Endodermal cell (in vitro differentiated cells): ENCODE measurements around the gene HES7. TPM values are rescaled to one million over a fixed set of nuclear protein-coding genes. Genes with fewer than 3 reads are reported as not detected.

Experiments used
- DNase-seq: peaks from one replicate; pipeline ENCODE4 v3.0.0-alpha.2; 2017
- H3K27ac ChIP-seq: 2 replicates; pipeline ENCODE4 v1.5.1; 2013; ENCODE audit warnings: mild to moderate bottlenecking, low read depth, low read length, moderate library complexity
- H3K27me3 ChIP-seq: 2 replicates; pipeline ENCODE4 v1.6.1; 2013; ENCODE audit warnings: mild to moderate bottlenecking, low read length, moderate library complexity; ENCODE audit not compliant: insufficient read depth, control insufficient read depth, poor library complexity, severe bottlenecking
- H3K36me3 ChIP-seq: 2 replicates; pipeline ENCODE4 v1.7.0; 2013; ENCODE audit warnings: mild to moderate bottlenecking, low read length, moderate library complexity; ENCODE audit not compliant: control insufficient read depth, insufficient read depth
- H3K4me1 ChIP-seq: one replicate; pipeline ENCODE4 v1.7.0; 2013; ENCODE audit warnings: low read length; ENCODE audit not compliant: control insufficient read depth, insufficient read depth
- H3K4me3 ChIP-seq: 2 replicates; pipeline ENCODE4 v1.5.1; 2013; ENCODE audit warnings: mild to moderate bottlenecking, low read length, moderate library complexity
- H3K9ac ChIP-seq: 2 replicates; pipeline ENCODE4 v1.6.1; 2013; ENCODE audit warnings: mild to moderate bottlenecking, low read length, moderate library complexity; ENCODE audit not compliant: poor library complexity, severe bottlenecking; ENCODE audit errors: extremely low read depth
- H3K9me3 ChIP-seq: 2 replicates; pipeline ENCODE4 v1.6.1; 2013; ENCODE audit warnings: mild to moderate bottlenecking, low read length, moderate library complexity; ENCODE audit not compliant: control insufficient read depth
- H3K27ac Mint-ChIP-seq: 2 replicates; pipeline ENCODE4 v1.8.0; 2020; ENCODE audit warnings: mixed read lengths
- H3K27me3 Mint-ChIP-seq: 2 replicates; pipeline ENCODE4 v1.8.0; 2021; ENCODE audit warnings: mild to moderate bottlenecking, mixed read lengths; ENCODE audit not compliant: insufficient read depth
- H3K36me3 Mint-ChIP-seq: 2 replicates; pipeline ENCODE4 v1.8.0; 2020; ENCODE audit warnings: low read depth, mixed read lengths
- H3K4me1 Mint-ChIP-seq: 2 replicates; pipeline ENCODE4 v1.8.0; 2020; ENCODE audit warnings: mixed read lengths
- H3K4me3 Mint-ChIP-seq: 2 replicates; pipeline ENCODE4 v1.8.0; 2020; ENCODE audit warnings: mild to moderate bottlenecking, moderate library complexity, mixed read lengths
- H3K9me3 Mint-ChIP-seq: 2 replicates; pipeline ENCODE4 v1.8.0; 2020; ENCODE audit warnings: mild to moderate bottlenecking, mixed read lengths
- WGBS, 2 experiments: methylation state at CpG; one replicate each; pipeline versions ENCODE4 v1.1.5 to v1.1.7; 2013; ENCODE audit warnings: missing lambda C conversion rate in 2 of 2, mixed read lengths in 1 of 2; ENCODE audit not compliant: insufficient coverage in 1 of 2, insufficient read length in 1 of 2; 5-methylcytosine and 5-hydroxymethylcytosine counted together
- microRNA-seq: library from miRNA; unstranded; fragments of <30 nt; microRNA quantifications from one replicate; pipeline ENCODE4 v1.2.0, GENCODE V29; 2020; ENCODE audit warnings: borderline microRNAs expressed
- total RNA-seq, 2 donors: library from RNA; stranded (reverse); fragmentation: NEBNext Ultra II Directional in 1 of 2; extraction: Animal tissue kit (Norgen Biotek cat#: 25700) in 1 of 2; gene quantifications; 2 replicates in 1 of 2; 3 replicates in 1 of 2; pipeline ENCODE4 v1.2.1, GENCODE V29; 2021
- TF ChIP-seq, protein P1 (sequence below): fragments of 200-600 bp; sonication (generic); conservative IDR thresholded peaks from 2 replicates; pipeline ENCODE4 v1.5.0; 2021; ENCODE audit warnings: antibody characterized with exemption, mild to moderate bottlenecking

Gene HES7
- total RNA-seq, 2 donors from 2014 or later, result 0.40 to 2.2 TPM

DNA sequence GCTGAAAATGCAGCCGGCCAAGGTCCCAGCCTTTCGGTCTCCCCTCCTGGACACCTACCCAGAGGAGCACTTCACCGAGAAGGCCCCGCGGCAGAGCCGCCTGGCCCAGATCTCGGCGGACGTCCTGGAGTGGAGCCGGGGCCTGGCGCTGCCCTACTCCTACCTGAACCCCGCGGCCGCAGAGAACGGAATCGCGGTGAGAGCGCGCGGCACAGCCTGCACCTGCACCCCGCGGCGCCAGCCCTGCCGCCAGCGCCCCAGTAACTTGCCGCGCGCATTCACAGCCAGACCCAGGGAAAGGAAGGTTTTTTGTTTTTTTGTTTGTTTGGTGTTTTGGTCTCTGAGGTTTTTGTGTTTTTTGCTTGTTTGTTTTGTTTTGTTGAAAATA is 51.6 kb downstream of the HES7 start:
- 7 to 23% methylated on average over 9 to 28 of the region's 28 CpGs for WGBS, 2 experiments
- TF ChIP-seq, protein P1, sequence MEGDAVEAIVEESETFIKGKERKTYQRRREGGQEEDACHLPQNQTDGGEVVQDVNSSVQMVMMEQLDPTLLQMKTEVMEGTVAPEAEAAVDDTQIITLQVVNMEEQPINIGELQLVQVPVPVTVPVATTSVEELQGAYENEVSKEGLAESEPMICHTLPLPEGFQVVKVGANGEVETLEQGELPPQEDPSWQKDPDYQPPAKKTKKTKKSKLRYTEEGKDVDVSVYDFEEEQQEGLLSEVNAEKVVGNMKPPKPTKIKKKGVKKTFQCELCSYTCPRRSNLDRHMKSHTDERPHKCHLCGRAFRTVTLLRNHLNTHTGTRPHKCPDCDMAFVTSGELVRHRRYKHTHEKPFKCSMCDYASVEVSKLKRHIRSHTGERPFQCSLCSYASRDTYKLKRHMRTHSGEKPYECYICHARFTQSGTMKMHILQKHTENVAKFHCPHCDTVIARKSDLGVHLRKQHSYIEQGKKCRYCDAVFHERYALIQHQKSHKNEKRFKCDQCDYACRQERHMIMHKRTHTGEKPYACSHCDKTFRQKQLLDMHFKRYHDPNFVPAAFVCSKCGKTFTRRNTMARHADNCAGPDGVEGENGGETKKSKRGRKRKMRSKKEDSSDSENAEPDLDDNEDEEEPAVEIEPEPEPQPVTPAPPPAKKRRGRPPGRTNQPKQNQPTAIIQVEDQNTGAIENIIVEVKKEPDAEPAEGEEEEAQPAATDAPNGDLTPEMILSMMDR, result no peak
- Mint-ChIP-seq H3K4me3 (peak overlapping the region; percentile 48), H3K36me3 (no peaks in the 10 kb centered on the region), H3K27me3 (peaks cover 71% of the 10 kb centered on the region), H3K4me1 (peaks cover 48% of the 10 kb centered on the region), H3K9me3 (no peaks in the 10 kb centered on the region), H3K27ac (no peak overlapping the region)
- peak; percentile 74 for DNase-seq
- Histone ChIP-seq H3K9ac (no peak overlapping the region), H3K36me3 (no peaks in the 10 kb centered on the region), H3K4me3 (no peak overlapping the region), H3K27me3 (peaks cover 72% of the 10 kb centered on the region), H3K27ac (no peak overlapping the region), H3K4me1 (peaks cover 12% of the 10 kb centered on the region), H3K9me3 (no peaks in the 10 kb centered on the region)

DNA sequence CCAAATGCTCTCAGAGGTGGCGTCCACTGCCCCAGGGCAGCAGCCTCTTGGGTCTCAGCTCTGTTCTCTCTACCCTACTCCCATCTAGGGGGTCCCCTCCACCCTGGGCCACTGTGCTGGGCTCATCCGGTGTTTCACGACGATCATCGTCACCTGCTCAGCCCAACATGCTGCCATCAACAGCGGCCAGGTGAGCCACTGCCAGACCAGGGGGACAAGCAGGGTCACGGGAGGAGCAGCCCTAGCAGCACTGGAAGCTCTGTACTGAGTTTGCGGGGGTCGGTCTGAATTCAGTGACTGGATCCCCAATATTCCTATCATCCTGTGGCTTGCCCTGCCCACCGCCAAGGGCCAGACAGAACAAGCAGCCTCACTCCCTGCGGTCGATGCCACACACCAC is 52.4 kb downstream of the HES7 start:
- H3K9ac ChIP-seq, result no peak overlapping the region
- 60 to 86% methylated on average over 2 to 12 of the region's 12 CpGs for WGBS, 2 experiments
- TF ChIP-seq, protein P1, result no peak
- H3K27ac Mint-ChIP-seq, result no peak overlapping the region
- no peaks in the 10 kb centered on the region for H3K9me3 Mint-ChIP-seq
- H3K27me3 ChIP-seq, result peaks cover 69% of the 10 kb centered on the region
- peaks cover 48% of the 10 kb centered on the region for H3K4me1 Mint-ChIP-seq
- H3K4me1 ChIP-seq, result peaks cover 12% of the 10 kb centered on the region
- H3K36me3 Mint-ChIP-seq, result no peaks in the 10 kb centered on the region
- H3K27me3 Mint-ChIP-seq, result peaks cover 63% of the 10 kb centered on the region
- H3K4me3 ChIP-seq, result no peak overlapping the region
- no peaks in the 10 kb centered on the region for H3K36me3 ChIP-seq
- DNase-seq, result no peak
- no peak overlapping the region for H3K27ac ChIP-seq
- H3K9me3 ChIP-seq, result no peaks in the 10 kb centered on the region
- peak overlapping the region; percentile 48 for H3K4me3 Mint-ChIP-seq

Small RNA genes lying within 50 kb of the gene (microRNA-seq; reads per million reads assigned to microRNA genes)
- gene MIR4314 (not detected), gene MIR6883 (not detected)

Other genes starting within 250 kb of the HES7 start
- 10 to 100 TPM; 55.0 to 64.1 TPM for gene CHD3, start 235.3 kb downstream of the HES7 start, total RNA-seq
- 1 to 10 TPM; 1.1 to 1.6 TPM for gene RNF227, start 207.8 kb downstream of the HES7 start, total RNA-seq
- gene KCNAB3, start 194.2 kb downstream of the HES7 start, total RNA-seq, result 1 to 10 TPM; 4.0 to 6.5 TPM
- 100 to 1,000 TPM; 150 to 170 TPM for gene TRAPPC1, start 192.2 kb downstream of the HES7 start, total RNA-seq
- gene CNTROB, start 191.9 kb downstream of the HES7 start, total RNA-seq, result 10 to 100 TPM; 47.5 to 57.4 TPM
- 1 to 10 TPM; 1.2 to 1.6 TPM for gene GUCY2D, start 121.5 kb downstream of the HES7 start, total RNA-seq
- gene ALOX15B, start 85.0 kb downstream of the HES7 start, total RNA-seq, result not detected
- gene ALOX12B, start 36.4 kb downstream of the HES7 start, total RNA-seq, result 1 to 10 TPM in 1 of 2 donors, under 1 TPM in 1; 0.95 to 1.2 TPM
- under 1 TPM; 0.13 to 0.49 TPM for gene ALOXE3, start 5.6 kb downstream of the HES7 start, total RNA-seq
- gene PER1, start 28.3 kb upstream of the HES7 start, total RNA-seq, result 10 to 100 TPM; 38.3 to 53.7 TPM
- gene VAMP2, start 38.8 kb upstream of the HES7 start, total RNA-seq, result 10 to 100 TPM; 32.1 to 32.2 TPM
- gene TMEM107, start 52.3 kb upstream of the HES7 start, total RNA-seq, result 10 to 100 TPM; 26.2 to 27.7 TPM
- gene BORCS6, start 66.1 kb upstream of the HES7 start, total RNA-seq, result 1 to 10 TPM; 4.1 to 5.5 TPM
- gene AURKB, start 86.5 kb upstream of the HES7 start, total RNA-seq, result 100 to 1,000 TPM in 1 of 2 donors, 10 to 100 TPM in 1; 90.5 to 122 TPM
- gene CTC1, start 124.0 kb upstream of the HES7 start, total RNA-seq, result 10 to 100 TPM; 46.4 to 63.1 TPM
- gene PFAS, start 125.2 kb upstream of the HES7 start, total RNA-seq, result 100 to 1,000 TPM; 119 to 158 TPM
- 10 to 100 TPM; 34.0 to 36.3 TPM for gene RANGRF, start 164.6 kb upstream of the HES7 start, total RNA-seq
- gene SLC25A35, start 171.3 kb upstream of the HES7 start, total RNA-seq, result 1 to 10 TPM; 5.6 to 10.0 TPM
- gene ARHGEF15, start 186.1 kb upstream of the HES7 start, total RNA-seq, result 1 to 10 TPM; 4.1 to 9.2 TPM
- gene ODF4, start 215.7 kb upstream of the HES7 start, total RNA-seq, result not detected